HuH-7 (cell line): ENCODE data around the gene P2RX3.
A peak's percentile ranks its signal among the peaks of the same experiment; 100 is the strongest.

Source experiments
- DNase-seq: peaks from one replicate; pipeline ENCODE4 v3.0.0; 2011; ENCODE audit warnings: low spot score

The P2RX3 gene

DNA sequence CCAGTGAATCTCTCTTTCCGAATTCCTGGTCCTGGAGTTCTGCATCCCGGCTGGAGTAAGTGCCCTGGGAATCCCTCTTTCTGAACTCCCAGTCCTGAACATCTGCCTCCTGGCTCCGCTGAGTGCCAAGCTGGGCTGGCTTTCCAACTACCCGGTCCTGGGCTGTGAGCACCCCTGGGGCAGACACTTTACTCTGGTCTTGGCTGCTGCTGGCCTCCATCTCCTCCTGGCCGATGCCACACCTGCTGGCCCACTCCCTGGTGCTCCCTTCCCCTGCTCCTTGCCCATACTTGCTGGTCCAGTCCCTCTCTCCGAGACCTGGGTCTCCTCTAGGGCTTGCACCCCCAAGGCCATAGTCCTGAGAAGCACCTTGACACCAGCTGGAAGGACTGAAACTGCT is 28.1 kb upstream of the P2RX3 start:
- no peak for DNase-seq

DNA sequence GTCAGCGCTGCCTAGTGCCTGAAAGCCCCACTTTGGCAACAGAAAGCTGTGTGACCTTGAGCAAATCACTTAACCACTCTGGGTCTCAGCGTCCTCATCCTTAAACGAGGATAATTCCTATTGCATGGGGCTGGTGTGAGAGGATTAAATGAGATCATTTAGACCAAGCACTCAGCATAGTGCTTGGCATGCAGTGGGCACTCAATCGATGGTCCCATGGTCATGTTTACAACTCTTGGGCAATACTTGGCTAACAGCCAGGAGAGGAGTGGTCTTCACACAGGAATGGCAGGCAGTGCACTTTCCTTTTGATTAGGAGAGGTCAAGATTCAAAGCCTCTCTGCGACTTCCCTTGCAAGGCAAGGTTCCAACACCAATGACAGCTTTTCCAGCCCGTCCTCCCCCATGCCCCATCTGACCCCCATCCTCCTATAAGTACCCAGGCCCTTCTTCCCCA is 27.5 kb upstream of the P2RX3 start:
- peak; percentile 39 for DNase-seq

DNA sequence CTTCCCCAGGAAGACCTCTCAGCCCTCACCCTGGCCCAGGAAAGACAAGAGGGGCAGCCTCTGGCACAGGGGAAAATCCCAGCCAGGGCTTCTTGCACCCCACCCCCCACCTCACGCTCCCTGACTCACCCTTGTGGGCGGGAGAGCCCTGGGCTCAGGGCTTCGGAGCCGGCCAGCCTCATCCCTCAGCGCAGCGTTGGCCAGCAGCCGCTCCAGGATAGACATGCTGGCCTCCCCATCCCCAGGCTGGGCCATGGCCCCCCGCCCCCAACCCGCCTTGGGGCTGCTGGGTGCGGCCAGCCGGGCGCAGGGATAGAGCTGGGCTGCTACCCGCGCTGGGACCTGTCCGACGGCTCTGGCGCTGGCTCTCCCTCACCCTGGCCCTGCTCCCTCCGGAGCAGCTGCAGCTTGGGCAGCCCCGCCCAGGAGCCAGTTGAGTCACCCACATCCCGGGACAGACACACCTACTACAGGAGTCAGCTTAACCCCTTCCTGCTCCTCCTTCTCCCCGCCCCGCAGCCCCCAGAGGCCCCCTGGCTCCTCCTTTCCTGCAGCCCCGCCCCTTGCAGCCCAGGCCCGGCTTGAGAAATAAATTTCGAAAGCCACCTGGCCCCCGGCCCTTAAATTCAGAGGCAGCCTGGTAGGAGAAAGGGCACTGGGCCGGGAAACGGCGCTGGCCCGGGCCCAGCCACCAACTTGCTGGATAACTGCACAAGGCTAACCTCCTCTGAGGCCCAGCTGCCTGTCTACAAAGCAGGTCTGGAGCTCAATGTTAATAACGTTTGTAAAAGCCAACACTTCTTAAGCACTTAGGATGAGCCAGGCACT is 26.8 kb upstream of the P2RX3 start:
- DNase-seq, result peak; percentile 97

DNA sequence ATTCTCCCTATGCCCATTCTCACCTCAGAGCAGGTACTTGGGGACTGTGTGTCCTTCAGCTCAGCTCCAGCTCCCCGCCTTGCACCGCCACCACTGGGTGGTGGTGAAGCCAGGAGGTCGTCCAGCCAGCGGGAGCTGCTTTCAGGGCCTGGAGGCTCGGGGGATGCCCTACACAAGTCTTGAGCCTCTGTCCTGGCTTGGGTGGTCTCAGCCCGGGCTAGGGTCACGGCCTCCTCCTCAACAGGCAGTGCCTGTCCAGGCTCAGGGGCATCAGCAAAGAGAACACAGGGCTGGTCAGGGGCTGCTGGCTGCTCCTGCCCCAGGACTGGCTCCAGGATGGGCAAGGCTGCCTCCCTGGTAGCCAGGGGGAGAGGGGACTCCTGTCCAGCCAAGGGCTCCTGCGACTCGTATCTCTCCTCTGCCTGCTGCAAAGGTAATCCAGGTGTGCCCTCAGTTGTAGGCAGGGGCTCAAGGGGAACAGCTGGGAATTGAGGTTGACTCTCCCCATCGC is 25.6 kb upstream of the P2RX3 start:
- DNase-seq, result no peak

GRCh38 chr11:57313071-57313787 is 24.9 kb upstream of the P2RX3 start:
- DNase-seq, result no peak

GRCh38 chr11:57313788-57314135 is 24.4 kb upstream of the P2RX3 start:
- no peak for DNase-seq

DNA sequence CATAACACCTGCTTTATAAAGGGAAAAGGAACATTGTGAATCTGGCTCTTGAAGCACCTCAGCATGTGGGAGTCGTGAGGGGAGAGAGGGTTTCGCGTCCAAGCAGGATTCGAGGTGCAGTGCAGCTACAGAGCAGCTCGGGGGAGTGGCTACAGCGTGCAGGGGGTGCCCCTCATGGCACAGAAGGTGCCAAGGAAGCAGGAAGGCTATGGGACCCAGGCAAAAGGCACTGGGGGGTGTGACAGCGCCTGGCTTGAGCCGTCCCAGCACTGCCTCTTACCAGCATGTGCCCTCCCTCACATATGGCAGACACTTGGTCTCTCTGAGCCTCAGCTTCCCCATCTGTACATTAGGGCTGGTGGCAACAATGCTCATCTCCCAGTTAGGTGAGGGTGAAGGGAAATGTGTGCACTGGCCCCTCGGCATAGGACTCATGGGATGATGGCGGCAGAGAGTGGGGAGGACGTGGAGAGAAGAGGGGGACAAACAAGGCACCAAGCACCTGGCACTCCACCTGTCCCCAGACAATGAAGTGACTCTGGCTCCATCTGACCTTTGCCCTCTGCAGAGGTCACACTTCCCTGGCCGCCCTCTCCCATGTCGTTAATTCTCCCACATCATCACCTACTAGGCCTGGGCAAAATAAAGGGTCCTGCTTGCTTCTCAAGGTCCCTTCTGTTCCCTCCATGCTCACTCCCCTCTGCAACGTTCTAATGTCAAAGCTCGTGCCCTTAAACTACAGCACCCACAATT is 23.8 kb upstream of the P2RX3 start:
- no peak for DNase-seq

DNA sequence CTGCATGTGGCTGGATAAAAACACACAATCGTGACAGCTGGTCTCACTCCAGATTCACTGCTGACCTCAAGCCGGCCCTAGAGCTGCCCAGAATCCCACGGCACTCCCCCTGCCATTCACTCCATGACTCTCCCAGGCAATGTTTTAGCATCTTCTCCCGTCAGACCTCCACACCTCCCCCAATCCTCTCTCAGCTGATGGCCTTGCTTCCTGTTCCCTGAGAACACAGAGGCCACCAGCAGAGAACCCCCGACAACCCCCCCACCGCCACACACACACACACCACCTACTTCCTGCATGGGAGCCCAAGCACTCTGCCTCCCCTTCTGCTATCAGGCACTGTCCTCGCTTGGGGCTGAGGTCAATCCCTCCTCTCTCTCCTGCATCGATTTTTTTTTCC is 22.7 kb upstream of the P2RX3 start:
- DNase-seq, result no peak

GRCh38 chr11:57316017-57316416 is 22.1 kb upstream of the P2RX3 start:
- DNase-seq, result no peak

DNA sequence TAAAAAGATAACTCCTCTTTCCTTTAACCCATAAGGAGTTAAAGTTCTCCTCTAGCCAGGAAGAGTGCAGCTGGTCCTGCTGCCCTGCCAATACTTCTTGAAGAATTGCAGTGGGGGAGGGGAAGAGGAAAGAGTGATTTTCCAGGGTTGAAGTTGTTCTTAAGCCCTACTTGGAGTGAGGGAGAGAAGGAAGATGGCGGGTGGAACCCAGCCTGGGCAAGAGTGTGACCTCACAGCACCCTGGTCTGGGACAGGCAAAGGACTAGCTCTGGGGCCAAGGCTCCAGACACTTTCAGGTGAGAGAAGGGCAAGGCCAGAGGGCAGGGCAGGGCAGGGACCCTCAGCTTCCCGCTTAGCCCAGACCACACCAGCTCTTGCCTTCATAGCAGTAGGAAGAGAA is 20.0 kb upstream of the P2RX3 start:
- no peak for DNase-seq

DNA sequence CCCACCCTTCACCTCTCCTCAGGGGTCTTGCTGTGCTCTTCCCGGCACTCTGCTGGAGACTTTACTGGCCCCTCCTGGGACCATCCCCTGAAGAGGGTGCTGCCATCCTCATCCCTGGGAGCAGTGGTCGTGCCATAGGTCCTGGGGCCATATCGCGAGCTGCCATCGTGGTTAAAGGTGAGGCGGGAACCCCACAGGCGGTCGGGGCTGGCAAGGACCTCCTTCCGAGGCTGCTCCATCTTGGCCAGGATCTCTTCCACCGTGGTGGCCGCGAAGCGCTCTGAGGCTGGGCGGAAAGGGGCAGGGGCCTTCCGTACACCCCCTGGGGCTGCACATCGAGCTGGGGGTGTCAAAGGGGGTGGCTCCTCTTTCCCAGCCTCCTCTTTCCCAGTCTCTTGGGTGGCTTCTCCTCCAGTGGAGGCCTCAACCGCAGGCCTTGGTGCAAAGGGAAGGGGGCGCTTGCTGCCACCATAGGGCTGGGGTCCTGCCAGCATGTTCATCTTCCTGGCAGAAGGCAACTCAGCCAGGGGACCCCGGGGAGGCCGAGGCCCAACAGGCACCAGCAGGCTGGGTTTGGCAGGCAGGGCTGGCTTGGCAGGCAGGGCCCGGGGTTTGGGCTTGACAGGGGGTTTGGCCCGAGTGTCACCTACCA is 18.0 kb upstream of the P2RX3 start:
- DNase-seq, result no peak

GRCh38 chr11:57320719-57321387 is 17.3 kb upstream of the P2RX3 start:
- no peak for DNase-seq

DNA sequence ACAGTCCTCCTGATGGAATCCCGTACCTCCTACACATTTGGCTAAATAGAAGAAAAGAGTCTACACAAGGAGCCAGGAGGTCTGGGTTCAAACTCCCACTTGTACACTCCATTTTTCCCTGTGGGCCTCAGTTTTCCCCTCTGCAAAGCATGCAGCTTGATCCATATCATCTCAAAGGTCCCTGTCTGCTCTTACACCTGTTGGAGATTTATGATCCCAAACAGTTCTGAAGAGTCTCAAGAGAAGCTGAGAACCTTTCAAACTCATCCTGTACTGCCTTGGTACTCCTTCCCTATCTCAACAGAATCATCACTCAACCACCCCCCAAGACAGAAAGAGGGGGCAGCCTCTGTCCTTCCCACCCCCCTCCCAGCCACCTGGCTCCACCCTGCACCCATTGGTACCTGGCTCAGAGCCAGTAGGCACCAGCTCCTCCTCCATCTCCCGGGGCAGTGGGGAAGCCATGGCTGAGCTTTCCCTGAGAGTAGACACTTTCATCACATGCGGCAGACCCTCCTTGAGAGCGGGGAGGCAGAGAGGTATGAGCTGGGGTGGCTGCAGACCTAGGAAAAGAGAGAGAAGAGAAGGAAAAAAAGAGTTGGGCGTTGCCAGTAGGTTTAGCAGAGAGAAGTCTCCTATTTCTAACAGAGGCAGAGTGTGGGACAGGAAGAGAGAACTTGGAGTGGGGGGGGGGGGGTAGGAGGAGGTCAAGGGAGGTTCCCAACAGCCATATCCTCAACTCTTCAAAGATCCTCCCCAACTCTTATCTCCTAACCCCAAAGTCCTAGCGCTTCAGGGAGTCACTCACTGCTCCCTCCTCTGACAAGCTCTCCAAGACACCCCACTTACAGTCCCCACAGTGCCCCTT is 16.5 kb upstream of the P2RX3 start:
- no peak for DNase-seq

GRCh38 chr11:57322256-57323166 is 15.6 kb upstream of the P2RX3 start:
- DNase-seq, result peak; percentile 46

- no peak for DNase-seq
These were observed 14.8 kb upstream of the P2RX3 start for GRCh38 chr11:57323167-57323854.

GRCh38 chr11:57323855-57324153 is 14.3 kb upstream of the P2RX3 start:
- no peak for DNase-seq

GRCh38 chr11:57324154-57324885 is 13.8 kb upstream of the P2RX3 start:
- peak; percentile 55 for DNase-seq
